ENCODE data around the gene LSAMP.

LSAMP gene

DNA sequence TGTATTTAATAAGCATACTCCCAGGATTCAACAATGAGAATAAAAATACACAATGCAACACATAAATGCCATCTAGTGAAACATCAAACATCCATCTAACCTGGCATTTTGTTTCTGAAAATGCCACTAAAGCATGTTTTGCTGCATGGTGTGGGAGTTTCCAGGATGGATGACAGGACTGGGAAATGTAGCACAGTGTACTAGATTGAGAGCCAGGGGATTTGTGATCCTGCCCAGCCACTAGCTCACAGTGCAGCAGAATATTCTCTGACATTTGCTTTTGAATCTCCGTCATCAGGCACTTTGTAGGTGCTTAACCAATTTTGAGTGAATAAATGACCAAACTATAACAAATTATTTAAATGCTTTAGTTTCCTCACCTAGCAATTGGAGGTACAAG, 417.1 kb downstream of the LSAMP start:
- DNase-seq = no peak

DNA sequence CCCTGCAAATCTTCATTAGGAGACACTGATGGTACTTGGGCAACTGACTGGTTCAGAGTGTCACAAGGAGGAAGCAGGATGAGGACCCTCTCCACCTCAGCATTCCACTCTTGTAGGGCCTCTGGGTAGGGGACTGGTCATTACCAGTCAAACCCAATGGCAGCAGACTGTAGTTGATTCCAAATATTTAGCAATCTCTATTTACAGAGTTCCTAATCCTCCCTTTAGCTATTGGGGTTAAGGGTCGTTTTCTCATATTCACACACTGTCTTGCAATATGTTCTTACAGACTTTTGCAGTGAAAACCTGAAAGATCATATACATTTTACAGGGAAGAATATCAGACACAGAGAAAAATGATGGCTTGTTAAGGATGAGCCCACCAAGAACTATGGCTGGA, 424.3 kb downstream of the LSAMP start:
- no peak for DNase-seq

GRCh38 chr3:116020495-116020894, 424.8 kb downstream of the LSAMP start:
- no peak for DNase-seq

DNA sequence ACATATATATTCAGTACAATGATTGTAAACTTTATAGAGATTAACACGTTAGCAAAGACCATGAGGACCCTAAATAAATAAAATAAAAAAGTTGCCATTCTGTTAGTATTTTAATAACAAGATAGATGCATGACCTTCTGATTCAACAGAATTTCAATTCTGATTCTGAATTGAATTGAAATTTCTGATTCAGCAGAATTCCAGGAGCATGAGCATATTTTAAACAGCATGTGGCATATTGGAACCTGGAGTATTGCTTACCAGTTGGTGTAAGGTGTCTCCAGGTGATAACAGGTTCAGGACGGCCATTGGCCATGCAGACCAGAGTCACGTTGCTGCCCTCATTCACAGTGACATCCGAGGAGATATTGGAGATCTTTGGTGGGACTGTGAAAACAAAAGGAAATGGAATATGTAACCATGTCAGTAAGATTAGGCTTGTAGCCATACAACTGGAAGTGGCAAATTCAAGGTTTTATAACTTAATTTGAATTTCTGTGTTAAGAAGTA, 426.0 kb downstream of the LSAMP start:
- DNase-seq = no peak

DNA sequence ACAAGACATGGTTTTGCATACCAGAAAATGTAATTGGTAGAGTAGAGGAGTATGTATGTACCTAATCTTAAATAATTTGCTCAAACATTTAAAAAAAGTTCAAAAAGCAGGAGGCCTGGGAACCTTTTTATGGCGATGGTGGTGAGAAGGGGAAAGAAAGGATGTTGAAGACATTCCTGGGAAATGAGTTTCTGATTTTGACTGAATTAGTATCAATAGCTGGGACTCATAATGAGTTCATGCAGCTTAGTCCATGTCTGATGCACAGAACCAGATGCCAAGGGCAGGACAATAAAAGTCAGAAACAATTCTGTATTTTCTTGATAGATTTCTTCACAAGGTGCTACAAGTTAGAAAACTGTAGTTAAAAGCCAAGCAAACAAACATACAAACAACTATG, 426.6 kb downstream of the LSAMP start:
- DNase-seq = no peak

GRCh38 chr3:116015931-116016330, 429.4 kb downstream of the LSAMP start:
- no peak for DNase-seq

DNA sequence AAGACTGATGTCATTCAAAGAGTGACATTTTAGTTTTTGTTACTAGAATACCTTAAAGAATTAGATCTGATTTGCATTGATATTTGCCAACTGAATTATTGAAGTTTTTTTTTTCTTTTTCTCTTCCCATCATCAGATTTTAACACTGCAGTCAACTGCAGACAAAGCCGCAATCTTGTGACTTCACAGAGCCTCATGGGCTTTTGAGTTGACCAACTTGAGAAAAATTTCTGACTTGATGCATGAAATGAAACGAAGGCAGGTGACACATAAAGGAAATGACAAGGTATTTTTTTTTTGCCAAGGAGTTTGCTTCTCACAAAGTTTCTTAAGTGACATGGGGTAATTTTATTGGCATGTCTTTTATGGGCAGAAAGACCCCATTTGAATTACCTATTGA, 438.3 kb downstream of the LSAMP start:
- no peak for DNase-seq

- peak in 15 of 56 donors; percentile 0 to 54 (median 18) for DNase-seq
These were observed 439.9 kb downstream of the LSAMP start for GRCh38 chr3:116005404-116005803.

- DNase-seq = no peak
These were observed 443.1 kb downstream of the LSAMP start for GRCh38 chr3:116002235-116002634.

- DNase-seq = no peak
These were observed 444.1 kb downstream of the LSAMP start for GRCh38 chr3:116001151-116001621.

- peak in 13 of 56 donors; percentile 0 to 28 (median 16) for DNase-seq
These were observed 445.0 kb downstream of the LSAMP start for GRCh38 chr3:116000311-116000710.

DNA sequence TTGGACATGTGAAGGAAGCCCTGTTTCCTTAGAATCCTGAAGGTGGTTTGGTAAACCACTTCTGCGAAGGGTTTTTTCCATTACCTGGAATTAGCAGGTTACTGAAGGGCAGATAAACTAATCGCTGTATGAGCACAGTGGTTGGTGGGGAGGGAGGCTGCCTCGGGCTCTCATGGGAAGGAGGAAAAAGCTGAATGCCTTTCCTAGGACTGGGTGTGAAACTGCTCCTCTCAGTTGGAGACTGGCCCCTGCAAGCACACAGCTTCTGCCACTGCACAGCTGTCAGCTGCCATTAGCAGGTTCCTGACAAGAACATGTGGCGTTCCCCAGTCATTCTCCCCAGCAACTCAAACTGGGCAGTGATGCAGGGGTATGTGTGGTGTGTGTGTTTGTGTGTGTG, 445.7 kb downstream of the LSAMP start:
- DNase-seq = peak in 5 of 56 donors; percentile 0 to 12 (median 3)

GRCh38 chr3:115999001-115999585, 446.2 kb downstream of the LSAMP start:
- peak in 28 of 56 donors; percentile 1 to 64 (median 16) for DNase-seq

DNA sequence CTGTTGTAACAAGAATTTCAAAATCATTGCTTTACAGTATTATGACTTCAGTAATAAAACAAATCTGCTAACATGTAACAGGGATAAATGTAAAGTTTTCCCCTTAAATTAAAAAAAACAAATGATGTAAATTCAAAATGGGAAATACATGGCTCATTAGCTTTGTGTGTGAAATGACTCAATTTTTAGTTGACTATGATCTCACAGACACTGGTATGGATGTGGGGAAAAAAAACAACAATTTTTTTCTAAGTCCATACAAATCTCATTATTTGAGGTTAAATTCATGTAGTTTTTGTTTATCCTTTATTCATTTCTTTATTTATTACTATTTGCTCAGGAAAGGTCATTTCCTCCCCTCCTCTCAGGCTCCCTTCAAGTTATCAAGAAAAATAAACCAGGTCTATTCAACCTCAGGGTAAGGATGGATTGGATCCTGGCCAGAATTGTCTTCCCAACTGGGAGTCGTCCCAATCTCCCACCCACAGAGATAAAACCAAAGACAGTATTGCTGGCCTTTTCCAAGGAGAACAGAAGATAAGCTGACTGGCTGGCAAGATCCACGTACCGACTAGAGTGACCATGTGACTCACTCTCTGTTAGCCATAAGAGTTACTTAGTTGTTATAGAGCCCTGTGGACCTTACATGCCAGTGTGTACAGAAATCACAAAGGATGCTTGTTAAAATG, 448.7 kb downstream of the LSAMP start:
- no peak for DNase-seq

- no peak for DNase-seq
These were observed 454.6 kb downstream of the LSAMP start for GRCh38 chr3:115990669-115991068.

DNA sequence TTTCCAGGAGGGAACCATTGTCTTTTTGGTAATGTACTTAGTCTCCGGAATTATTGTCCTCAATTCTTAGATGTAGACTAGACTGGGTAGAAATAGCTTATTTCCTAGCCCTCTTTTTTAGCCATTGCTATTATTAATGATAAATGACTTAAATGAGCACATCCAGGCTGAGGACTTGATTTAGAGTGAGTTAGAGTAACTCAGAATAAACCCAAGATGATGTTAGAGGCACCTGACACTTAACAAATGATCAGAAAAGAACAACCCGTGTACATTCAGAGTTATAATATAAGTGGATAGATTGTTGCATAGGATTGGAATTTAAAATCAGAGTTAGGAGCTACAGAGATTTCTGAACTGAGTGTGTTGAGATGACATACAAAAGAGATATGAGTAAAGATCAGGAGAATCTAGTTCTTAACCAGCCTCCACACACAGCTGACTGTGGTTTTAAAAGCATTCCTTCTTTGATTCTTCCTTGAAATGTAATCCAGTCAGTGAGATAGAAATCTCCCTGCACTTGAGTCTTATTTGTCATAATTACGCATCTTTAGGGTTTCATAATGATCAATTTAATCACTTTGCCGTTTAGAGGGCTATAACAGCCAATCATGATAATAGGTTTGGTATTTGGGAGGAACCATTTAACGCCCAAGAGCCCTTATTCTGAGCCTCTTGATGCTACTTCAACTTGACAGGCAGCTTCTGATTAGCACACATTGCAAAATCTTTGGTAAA, 455.4 kb downstream of the LSAMP start:
- DNase-seq = no peak

DNA sequence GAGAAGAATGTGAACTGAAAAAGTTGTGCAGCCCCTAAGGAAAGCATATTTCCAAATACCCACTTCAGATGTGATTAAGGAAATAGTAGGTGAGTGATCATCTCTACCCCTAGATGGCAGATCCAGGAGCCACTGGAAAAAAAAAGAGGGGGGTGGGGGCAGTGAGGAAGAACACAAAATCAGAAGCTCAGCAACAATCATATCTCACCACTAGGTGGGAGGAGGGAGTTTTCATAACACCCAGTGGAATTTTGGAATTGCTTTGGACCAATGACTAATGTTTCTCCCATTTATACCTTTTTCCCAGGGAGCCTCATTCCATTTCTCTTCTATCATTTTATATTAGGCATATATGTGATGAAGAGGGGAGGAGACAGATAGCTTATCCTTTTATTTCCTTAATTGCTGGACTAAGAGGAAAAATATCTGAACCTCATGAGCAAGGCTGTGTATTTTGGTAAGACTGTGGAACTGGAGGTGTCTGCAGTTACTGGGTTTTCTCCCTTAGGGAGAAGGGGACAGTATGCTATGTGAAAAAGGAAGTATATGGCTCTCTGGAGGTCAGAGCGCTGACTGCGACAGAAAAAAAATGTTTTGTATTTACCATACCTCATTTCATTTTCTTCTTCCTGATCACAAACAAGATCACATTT, 458.6 kb downstream of the LSAMP start:
- DNase-seq = no peak

GRCh38 chr3:115982629-115983028, 462.7 kb downstream of the LSAMP start:
- DNase-seq = no peak

DNA sequence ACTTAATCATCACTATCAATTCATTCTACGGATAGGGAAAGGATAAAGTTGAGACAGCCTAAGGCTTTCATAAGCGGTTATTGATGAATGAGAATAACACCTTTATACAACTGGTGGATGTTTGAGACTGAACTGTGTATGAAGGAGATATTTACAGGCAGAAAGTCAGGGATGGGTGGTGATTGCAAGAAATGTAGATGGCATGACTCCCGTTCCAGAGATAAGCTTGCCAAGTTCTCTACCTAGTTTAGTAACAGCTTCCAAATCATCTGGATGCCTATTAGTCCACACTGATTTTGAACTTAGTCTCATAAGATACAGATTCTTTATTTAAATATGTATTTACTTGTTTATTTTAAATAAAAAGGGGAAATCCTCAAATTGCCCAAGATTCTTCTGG, 463.2 kb downstream of the LSAMP start:
- DNase-seq = no peak

DNA sequence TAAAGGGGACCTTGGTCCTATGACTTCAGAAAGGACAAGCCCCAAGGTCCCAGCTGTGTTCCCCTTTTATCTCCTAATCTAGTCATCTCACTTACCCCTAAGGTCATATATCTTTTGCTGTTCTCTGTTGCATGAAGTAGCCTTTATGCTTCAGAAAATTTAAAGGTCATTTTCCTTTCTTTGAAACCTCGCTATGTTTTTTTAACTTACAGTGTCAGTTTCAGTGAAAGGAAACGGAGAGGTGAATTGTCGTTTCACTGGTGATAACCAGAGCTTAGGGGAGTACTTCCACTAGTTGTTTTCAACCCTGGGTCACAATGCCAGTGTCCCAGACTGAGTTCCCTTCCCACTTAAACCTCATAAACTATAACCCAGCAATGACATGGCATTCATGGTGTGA, 464.6 kb downstream of the LSAMP start:
- no peak for DNase-seq

GRCh38 chr3:115977866-115978265, 467.4 kb downstream of the LSAMP start:
- no peak for DNase-seq

GRCh38 chr3:115975796-115976195, 469.5 kb downstream of the LSAMP start:
- no peak for DNase-seq
